Kidney epithelial cell (primary cell): ENCODE results near the gene NCK1. TPM values are rescaled to one million over a fixed set of nuclear protein-coding genes. Genes with fewer than 3 reads are reported as not detected.

ENCODE experiments used
- DNase-seq: peaks from one replicate; pipeline ENCODE4 v3.0.0-alpha.2; 2010; ENCODE audit warnings: low read depth
- H3K27me3 ChIP-seq: 2 replicates; pipeline ENCODE4 v1.6.0; 2011; ENCODE audit warnings: low read length; ENCODE audit not compliant: control insufficient read depth, insufficient read depth
- H3K36me3 ChIP-seq: 2 replicates; pipeline ENCODE4 v1.5.1; 2011; ENCODE audit warnings: low read length; ENCODE audit not compliant: control insufficient read depth, insufficient read depth
- H3K4me3 ChIP-seq: 2 replicates; pipeline ENCODE4 v1.5.1; 2011; ENCODE audit warnings: low read depth, mild to moderate bottlenecking, control low read depth, low read length
- CTCF ChIP-seq: IDR thresholded peaks from 2 replicates; pipeline ENCODE4 v1.5.1; 2011; ENCODE audit warnings: mild to moderate bottlenecking, moderate library complexity, low read length, control low read depth, inconsistent platforms; ENCODE audit not compliant: insufficient read depth, poor library complexity, severe bottlenecking
- total RNA-seq: library from RNA; depleted of rRNA; stranded (reverse); fragments of >200 nt; gene quantifications from 2 replicates; pipeline ENCODE4 v1.2.3, GENCODE V29; 2015

The NCK1 gene
- total RNA-seq = 17.7 and 25.7 TPM in 2 replicates

GRCh38 chr3:136861890-136862616 lies at the start of gene NCK1:
Gene NCK1 (plus strand): TSS chr3:136862208. CDS start chr3:136928002, 65,794 bp downstream.
- peak; percentile 18 for TF ChIP-seq CTCF
- peak within 1 kb of the TSS; percentile 63 for H3K4me3 ChIP-seq
- no peaks in the 10 kb centered on the region for H3K36me3 ChIP-seq
- no peaks in the 10 kb centered on the region for H3K27me3 ChIP-seq
- peak; percentile 86 for DNase-seq

GRCh38 chr3:136817448-136817847 lies 44.6 kb upstream of the NCK1 start:
- DNase-seq = no peak
- Histone ChIP-seq H3K27me3 (no peaks in the 10 kb centered on the region), H3K36me3 (no peaks in the 10 kb centered on the region), H3K4me3 (no peak overlapping the region)
- no peak for TF ChIP-seq CTCF

- H3K4me3 ChIP-seq = peak overlapping the region; percentile 59
- peak; percentile 75 for DNase-seq
- H3K36me3 ChIP-seq = no peaks in the 10 kb centered on the region
- no peak for TF ChIP-seq CTCF
- H3K27me3 ChIP-seq = no peaks in the 10 kb centered on the region
Measured at GRCh38 chr3:136818191-136818768, 43.7 kb upstream of the NCK1 start.

GRCh38 chr3:136818769-136819391 lies 43.1 kb upstream of the NCK1 start, which contains the start of gene SLC35G2:
Gene SLC35G2 (plus strand): TSS chr3:136819126. CDS start chr3:136854461, 35,335 bp downstream.
- TF ChIP-seq CTCF = peak; percentile 20
- Histone ChIP-seq H3K36me3 (no peaks in the 10 kb centered on the region), H3K27me3 (no peaks in the 10 kb centered on the region), H3K4me3 (peak within 1 kb of the TSS; percentile 59)
- DNase-seq = no peak

- H3K27me3 ChIP-seq = no peaks in the 10 kb centered on the region
- no peak for TF ChIP-seq CTCF
- peak overlapping the region; percentile 59 for H3K4me3 ChIP-seq
- no peaks in the 10 kb centered on the region for H3K36me3 ChIP-seq
- no peak for DNase-seq
Measured at GRCh38 chr3:136819392-136819730, 42.6 kb upstream of the NCK1 start.
